ENCODE results near the gene PPP1R12A. TPM values are rescaled to one million over a fixed set of nuclear protein-coding genes. Genes with fewer than 3 reads are reported as not detected.

The PPP1R12A gene
- total and polyA plus RNA-seq, 9 of the 15 experiments (the other 6 are each of a cell fraction or from before 2014, with no cell fraction given), result 26.4 to 119 (median 53.3) TPM

GRCh38 chr12:79877246-79877645 lies 57.7 kb downstream of the PPP1R12A start (continued):
- TF ChIP-seq ARID3A (IDR thresholded peaks at IDR 0.05; ENCODE audit: borderline replicate concordance, low read depth, low read length), result no peak
- TF ChIP-seq ELF1 (tag; IDR thresholded peaks at IDR 0.05), result no peak

- no peaks in the 10 kb centered on the region for H3K27me3 ChIP-seq (ENCODE audit: control insufficient read depth in 2 of 2, insufficient read depth in 2 of 2, low read length in 2 of 2)
- no peaks in the 10 kb centered on the region; a peak in 2 of 5 replicates for H3K4me1 ChIP-seq (replicated peaks in 1 of 2; ENCODE audit: control insufficient read depth in 2 of 2, insufficient read depth in 2 of 2, low read length in 2 of 2)
- ATAC-seq (no peak), FAIRE-seq (no peak), DNase-seq (ENCODE audit: extremely low read depth in 1 of 4, low spot score in 3 of 4) (no peak)
- no peak overlapping the region for H3K27ac ChIP-seq (ENCODE audit: extremely low read depth, low read depth, low read length)
- in situ Hi-C loops (cut with MboI) (no loop called here), intact Hi-C loops (cut with micrococcal nuclease) (no loop called here)
- H2AFZ ChIP-seq (ENCODE audit: low read depth, low read length), result no peak overlapping the region
- no peaks in the 10 kb centered on the region for H3K9me3 ChIP-seq (replicated peaks; ENCODE audit: control insufficient read depth, insufficient read depth, low read depth, low read length)
- peaks cover 96% of the 10 kb centered on the region for H3K79me2 ChIP-seq (ENCODE audit: control insufficient read depth, insufficient read depth, low read length)
- H3K4me3 ChIP-seq, result no peak overlapping the region
- no peaks in the 10 kb centered on the region for H3K9me1 ChIP-seq (ENCODE audit: control insufficient read depth, insufficient read depth, low read length)
- ChIA-PET POLR2A (no interaction called here), CTCF (ENCODE audit: low intra/inter-chr PET ratio) (no interaction called here)
- no peak overlapping the region for H3K4me2 ChIP-seq (ENCODE audit: insufficient read depth, low read length)
- no peak overlapping the region for H3K9ac ChIP-seq (ENCODE audit: insufficient read depth in 1 of 2, low read depth in 2 of 2, low read length in 2 of 2)
- no peaks in the 10 kb centered on the region; the same call in 1 of the 2 replicates for H4K20me1 ChIP-seq (replicated peaks; ENCODE audit: control insufficient read depth, insufficient read depth, low read length)
- H3K36me3 ChIP-seq (ENCODE audit: control insufficient read depth, insufficient read depth, low read length), result peaks cover 35% of the 10 kb centered on the region
- TF ChIP-seq TBL1XR1 (IDR thresholded peaks at IDR 0.05; ENCODE audit: low read length in 2 of 2) (no peak), HCFC1 (IDR thresholded peaks at IDR 0.05; ENCODE audit: low read depth, low read length) (no peak), ATF4 (CRISPR knock-in tag; IDR thresholded peaks at IDR 0.05) (no peak), ZBTB11 (CRISPR knock-in tag; IDR thresholded peaks at IDR 0.05) (no peak)
- no TSS peak for BruUV-seq (replicated peaks)
Measured at GRCh38 chr12:79874665-79875064, 60.2 kb downstream of the PPP1R12A start.

Measured in K562 (cell line).